GM12878 (cell line): ENCODE data around the gene GPBAR1. TPM values are rescaled to one million over a fixed set of nuclear protein-coding genes. Genes with fewer than 3 reads are reported as not detected.

Source experiments
- ATAC-seq: fragments of 200-7000 bp; cut with Tn5 transposase; 3 replicates; pipeline ENCODE4 v1.9.1; 2020; ENCODE audit warnings: mild to moderate bottlenecking, moderate library complexity
- BruUV-seq: library from RNA; stranded (reverse); fragments of 400-500 nt; replicated peaks from 2 replicates; lab custom pipeline; 2021; lab: Mats Ljungman, UMichigan
- CTCF ChIA-PET: fragments of 300-600 bp; sonication (Branson Sonifier 250); formaldehyde crosslinking; extraction: SDS; loops from one replicate; lab custom pipeline; 2021; ENCODE audit warnings: inconsistent platforms; lab: Yijun Ruan, JAX
- POLR2A ChIA-PET: fragments of 350-600 bp; formaldehyde crosslinking; extraction: SDS; loops from one replicate; lab custom pipeline; 2021; ENCODE audit warnings: inconsistent platforms; lab: Charles Lee
- RAD21 ChIA-PET: fragments of 300-600 bp; sonication (Branson Sonifier 250); formaldehyde crosslinking; loops from one replicate; lab custom pipeline; 2023; ENCODE audit warnings: antibody characterized with exemption; ENCODE audit not compliant: unreplicated experiment; lab: Charles Lee
- SMC1A ChIA-PET: fragments of 300-600 bp; sonication (Branson Sonifier 250); formaldehyde crosslinking; loops from one replicate; lab custom pipeline; 2023; ENCODE audit not compliant: unreplicated experiment, uncharacterized antibody; lab: Charles Lee
- DNase-seq: peaks from one replicate; pipeline ENCODE4 v3.0.0-alpha.2; 2011; ENCODE audit warnings: low read depth, low spot score
- FAIRE-seq: peaks from 3 replicates; lab custom pipeline; 2011; peaks lifted over from hg19 to GRCh38; lab: Jason Lieb, UNC
- H2AFZ ChIP-seq: 2 replicates; pipeline ENCODE4 v1.6.0; 2011; ENCODE audit warnings: low read depth, low read length, control low read depth; ENCODE audit not compliant: control insufficient read depth
- H3K27ac ChIP-seq: 2 replicates; pipeline ENCODE4 v1.5.1; 2011; ENCODE audit warnings: control low read depth; ENCODE audit not compliant: control insufficient read depth, insufficient read depth
- H3K27me3 ChIP-seq, 2 experiments: replicated peaks in 1 of 2; 2 replicates each; pipeline versions ENCODE4 v1.6.0 to v1.6.1; 2011; ENCODE audit warnings: low read length in 1 of 2; ENCODE audit not compliant: control insufficient read depth in 2 of 2, insufficient read depth in 2 of 2
- H3K36me3 ChIP-seq, 2 experiments: 2 replicates each; pipeline ENCODE4 v1.5.1; 2011; ENCODE audit warnings: low read length in 1 of 2; ENCODE audit not compliant: control insufficient read depth in 2 of 2, insufficient read depth in 2 of 2
- H3K4me1 ChIP-seq: 2 replicates; pipeline ENCODE4 v1.6.1; 2011; ENCODE audit warnings: mild to moderate bottlenecking, low read length, moderate library complexity, mixed read lengths; ENCODE audit not compliant: control insufficient read depth, insufficient read depth
- H3K4me2 ChIP-seq: 2 replicates; pipeline ENCODE4 v1.6.0; 2011; ENCODE audit warnings: control low read depth; ENCODE audit not compliant: control insufficient read depth, insufficient read depth
- H3K4me3 ChIP-seq: fragments of 200-600 bp; sonication (generic); 2 replicates; pipeline ENCODE4 v1.5.1; 2016
- H3K79me2 ChIP-seq: 2 replicates; pipeline ENCODE4 v1.6.0; 2011; ENCODE audit warnings: low read length; ENCODE audit not compliant: control insufficient read depth, insufficient read depth
- H3K9ac ChIP-seq: 2 replicates; pipeline ENCODE4 v1.8.0; 2011; ENCODE audit warnings: low read length, control low read depth, mixed read lengths; ENCODE audit not compliant: control insufficient read depth, insufficient read depth
- H3K9me3 ChIP-seq: replicated peaks from 3 replicates; pipeline ENCODE4 v1.5.1; 2011; ENCODE audit warnings: mild to moderate bottlenecking, low read length; ENCODE audit not compliant: control insufficient read depth, insufficient read depth
- H4K20me1 ChIP-seq: 2 replicates; pipeline ENCODE4 v1.6.0; 2011; ENCODE audit not compliant: control insufficient read depth, insufficient read depth
- BCLAF1 ChIP-seq: fragments of 450-650 bp; IDR thresholded peaks from 2 replicates; pipeline ENCODE4 v1.6.1; 2017; ENCODE audit warnings: antibody characterized with exemption, mild to moderate bottlenecking, moderate library complexity
- CUX1 ChIP-seq: IDR thresholded peaks from 2 replicates; pipeline ENCODE4 v1.6.1; 2012; ENCODE audit warnings: improper control_type of control experiment, low read depth, low read length; ENCODE audit not compliant: insufficient replicate concordance
- HDGF ChIP-seq: fragments of 450-650 bp; IDR thresholded peaks from 2 replicates; pipeline ENCODE4 v1.6.1; 2016; ENCODE audit warnings: antibody characterized with exemption
- NR2C2 ChIP-seq: IDR thresholded peaks from 2 replicates; pipeline ENCODE4 v1.6.1; 2011; ENCODE audit warnings: borderline replicate concordance, low read depth; ENCODE audit not compliant: control insufficient read depth, insufficient read length
- NRF1 ChIP-seq: conservative IDR thresholded peaks from 2 replicates; pipeline ENCODE4 v1.6.1; 2011; ENCODE audit warnings: mild to moderate bottlenecking, low read depth, low read length, improper control_type of control experiment
- POLR2AphosphoS5 ChIP-seq: IDR thresholded peaks from 2 replicates; pipeline ENCODE4 v1.6.1; 2011; ENCODE audit warnings: mild to moderate bottlenecking, low read length, inconsistent platforms
- RB1 ChIP-seq: fragments of 450-650 bp; formaldehyde crosslinking; IDR thresholded peaks from 2 replicates; pipeline ENCODE4 v1.6.1; 2017; ENCODE audit warnings: mild to moderate bottlenecking, borderline replicate concordance
- SMAD1 ChIP-seq: fragments of 450-650 bp; IDR thresholded peaks from 2 replicates; pipeline ENCODE4 v1.6.1; 2018; ENCODE audit warnings: mild to moderate bottlenecking, low read depth; ENCODE audit not compliant: partially characterized antibody
- TAF1 ChIP-seq: IDR thresholded peaks from 2 replicates; pipeline ENCODE4 v1.6.1; 2011; ENCODE audit warnings: mild to moderate bottlenecking, low read depth, low read length, borderline replicate concordance
- TCF3 ChIP-seq: IDR thresholded peaks from 2 replicates; pipeline ENCODE4 v1.6.1; 2012; ENCODE audit warnings: low read depth, mild to moderate bottlenecking, low read length, borderline replicate concordance; ENCODE audit not compliant: insufficient read depth
- USF1 ChIP-seq: IDR thresholded peaks from 2 replicates; pipeline ENCODE4 v1.6.1; 2011; ENCODE audit warnings: borderline replicate concordance, low read depth, mild to moderate bottlenecking, moderate library complexity, mixed read lengths, low read length; ENCODE audit not compliant: insufficient read depth; ENCODE audit errors: extremely low read length
- WGBS: methylation state at CpG from one replicate; pipeline ENCODE4 v1.1.6; 2016; ENCODE audit warnings: low lambda C conversion rate; ENCODE audit not compliant: insufficient replicate concordance, insufficient coverage; ENCODE audit errors: missing lambda C conversion rate; 5-methylcytosine and 5-hydroxymethylcytosine counted together
- in situ Hi-C: fragments of 300-500 bp; cut with MboI; formaldehyde crosslinking; loops from 9 replicates; pipeline ENCODE4 v1.14.3; 2018; ENCODE audit warnings: mixed read lengths
- intact Hi-C: fragments of 100-400 bp; cut with micrococcal nuclease; formaldehyde crosslinking; loops from one replicate; pipeline ENCODE4 v1.14.2; 2022; ENCODE audit not compliant: unreplicated experiment
- polyA plus RNA-seq, 11 experiments: library from polyadenylated mRNA; depleted of rRNA in 4 of 11; unstranded in 6 of 11; stranded (reverse) in 5 of 11; fragments of >200 nt; fragmentation: Nextera tagmentation in 4 of 11; fragmentation: Illumina TruSeq in 1 of 11; extraction: Ambion mirVana in 4 of 11; extraction: Trizol in 1 of 11; gene quantifications; 1 replicate in 1 of 11; 2 replicates in 10 of 11; pipeline versions ENCODE4 v1.2.1 to v1.2.3, GENCODE V29; 2011 to 2016; ENCODE audit warnings: inconsistent platforms in 2 of 11, missing spikeins in 2 of 11, low read depth in 1 of 11
- total RNA-seq, 4 experiments: library from RNA; depleted of rRNA in 3 of 4; stranded (reverse); fragments of >200 nt in 3 of 4; fragmentation: Illumina TruSeq in 1 of 4; extraction: Trizol in 1 of 4; gene quantifications; 2 replicates each; pipeline versions ENCODE4 v1.2.1 to v1.2.3, GENCODE V29; 2013 to 2021

The GPBAR1 gene
- total and polyA plus RNA-seq, 10 of the 15 experiments (the other 5 are each of a cell fraction or from before 2014, with no cell fraction given), result 0.03 to 0.36 (median 0.11) TPM; not detected in 3

- peak within 1 kb of the TSS; percentile 94 for H3K4me2 ChIP-seq
- 1% methylated on average over 39 of the region's 60 CpGs for WGBS
- in situ Hi-C loops, result no loop called here
- peak; percentile 66; the same call in 1 of the 2 replicates for TF ChIP-seq HDGF
- peak; percentile 71 for TF ChIP-seq SMAD1
- TF ChIP-seq NRF1, result peak; percentile 88
- TF ChIP-seq NR2C2, result no peak
- no peak for TF ChIP-seq BCLAF1
- TF ChIP-seq USF1, result no peak
- TF ChIP-seq CUX1, result no peak
- peak; percentile 55; the same call in 1 of the 2 replicates for TF ChIP-seq TCF3
- 0 out of 2 replicates have a peak, but pooled peaks have one; percentile 54 for TF ChIP-seq RB1
- TF ChIP-seq POLR2AphosphoS5, result peak; percentile 66; the same call in 1 of the 2 replicates
- TF ChIP-seq TAF1, result peak; percentile 85
Measured at GRCh38 chr2:218216674-218217359, 44.0 kb upstream of the GPBAR1 start, which contains the start of gene ARPC2. Gene ARPC2, plus strand, starts transcription at chr2:218217189. Its CDS starts 282 bp downstream, at chr2:218217471.

More at GRCh38 chr2:218216674-218217359, 44.0 kb upstream of the GPBAR1 start, which contains the start of gene ARPC2:
- ATAC-seq, result peak; percentile 78
- Histone ChIP-seq H3K27me3 (no peaks in the 10 kb centered on the region), H4K20me1 (peaks cover 7% of the 10 kb centered on the region; the same call in 1 of the 2 replicates), H3K9ac (peak within 1 kb of the TSS; percentile 99), H3K4me3 (peak within 1 kb of the TSS; percentile 93), H3K4me1 (peaks cover 12% of the 10 kb centered on the region), H3K36me3 (peaks cover 0 to 7% of the 10 kb centered on the region in 2 experiments; a peak in 1 of 4 replicates), H3K9me3 (no peaks in the 10 kb centered on the region), H3K27ac (peak within 1 kb of the TSS; percentile 99), H2AFZ (peak within 1 kb of the TSS; percentile 90), H3K79me2 (peaks cover 58% of the 10 kb centered on the region)
- DNase-seq, result peak; percentile 75
- FAIRE-seq, result peak; percentile 18
- ChIA-PET POLR2A (interaction anchor here (0.7 to 8.8 kb wide), 9 partner anchors 12 to 348 kb away, joined by 3 to 98 read pairs (median 4); partner anchors contain the start of genes AAMP and PNKD), SMC1A (interaction anchor here (0.8 to 2.0 kb wide), 6 partner anchors 10 to 70 kb away, joined by 3 to 22 read pairs (median 6); no protein-coding TSS in a partner anchor), CTCF (interaction anchor here (0.8 to 3.4 kb wide), 10 partner anchors 10 to 53 kb away, joined by 3 to 17 read pairs (median 4); partner anchors contain the start of genes AAMP and PNKD), RAD21 (interaction anchor here (0.6 to 6.7 kb wide), 7 partner anchors 10 to 493 kb away, joined by 3 to 84 read pairs (median 4); no protein-coding TSS in a partner anchor)
- intact Hi-C loops, result loop anchor here (5.0 kb wide), 1 partner anchor 180 kb away; the partner anchor contains the start of gene CTDSP1
- BruUV-seq, result no TSS peak
